Measurements from ENCODE around the gene RBM14.

Gene RBM14

GRCh38 chr11:66616379-66617154, at the start of gene RBM14:
Gene RBM14 (plus strand): TSS chr11:66616630. CDS start chr11:66616721, 91 bp downstream.
- H3K4me3 ChIP-seq (ENCODE audit: low read depth, low read length), result peak within 1 kb of the TSS; percentile 80
- no peak for TF ChIP-seq CTCF (IDR thresholded peaks at IDR 0.05; ENCODE audit: low read depth, low read length, missing control alignments)
- DNase-seq (ENCODE audit: low read depth), result peak; percentile 97

- DNase-seq (ENCODE audit: low read depth), result no peak
- H3K4me3 ChIP-seq (ENCODE audit: low read depth, low read length), result no peak overlapping the region
- no peak for TF ChIP-seq CTCF (IDR thresholded peaks at IDR 0.05; ENCODE audit: low read depth, low read length, missing control alignments)
Observed at GRCh38 chr11:66567787-66568123, 48.7 kb upstream of the RBM14 start.

GRCh38 chr11:66568124-66568916, 48.1 kb upstream of the RBM14 start, which contains the start of gene CTSF:
Gene CTSF (minus strand): TSS chr11:66568606. CDS start chr11:66568486, 120 bp downstream.
- no peak for DNase-seq (ENCODE audit: low read depth)
- no peak for TF ChIP-seq CTCF (IDR thresholded peaks at IDR 0.05; ENCODE audit: low read depth, low read length, missing control alignments)
- H3K4me3 ChIP-seq (ENCODE audit: low read depth, low read length), result peak within 1 kb of the TSS; percentile 43

- H3K4me3 ChIP-seq (ENCODE audit: low read depth, low read length), result no peak overlapping the region
- DNase-seq (ENCODE audit: low read depth), result no peak
- no peak for TF ChIP-seq CTCF (IDR thresholded peaks at IDR 0.05; ENCODE audit: low read depth, low read length, missing control alignments)
Observed at GRCh38 chr11:66569076-66569475, 47.4 kb upstream of the RBM14 start.

GRCh38 chr11:66570079-66570849, 46.2 kb upstream of the RBM14 start:
- H3K4me3 ChIP-seq (ENCODE audit: low read depth, low read length), result no peak overlapping the region
- TF ChIP-seq CTCF (IDR thresholded peaks at IDR 0.05; ENCODE audit: low read depth, low read length, missing control alignments), result no peak
- DNase-seq (ENCODE audit: low read depth), result no peak

- TF ChIP-seq CTCF (IDR thresholded peaks at IDR 0.05; ENCODE audit: low read depth, low read length, missing control alignments), result no peak
- no peak for DNase-seq (ENCODE audit: low read depth)
- no peak overlapping the region for H3K4me3 ChIP-seq (ENCODE audit: low read depth, low read length)
Observed at GRCh38 chr11:66570850-66571180, 45.6 kb upstream of the RBM14 start.

Measured in GM12864 (cell line).